Tibial nerve (tissue), 4 donors: ENCODE measurements around the gene CACNA2D2.

Source experiments
- CTCF ChIP-seq, 5 experiments: fragments of 200-600 bp in 3 of 5; fragments of 450-650 bp in 2 of 5; sonication (generic) in 3 of 5; IDR thresholded peaks; one replicate each; pipeline ENCODE4 v1.5.1; 2016 to 2019; ENCODE audit warnings: antibody characterized with exemption in 5 of 5, mild to moderate bottlenecking in 3 of 5, moderate library complexity in 2 of 5
- EP300 ChIP-seq, 2 donors: sonication (generic); formaldehyde crosslinking; IDR thresholded peaks; one replicate each; pipeline ENCODE4 v1.6.1; 2017; ENCODE audit warnings: antibody characterized with exemption in 2 of 2, mild to moderate bottlenecking in 1 of 2
- POLR2A ChIP-seq, 2 donors: fragments of 450-650 bp; IDR thresholded peaks; one replicate each; pipeline ENCODE4 v1.6.1; 2017; ENCODE audit warnings: antibody characterized with exemption in 2 of 2, mild to moderate bottlenecking in 2 of 2, moderate library complexity in 2 of 2

GRCh38 chr3:50355829-50356552 is 147.4 kb downstream of the CACNA2D2 start:
- no peak for TF ChIP-seq EP300 (IDR thresholded peaks at IDR 0.05)
- no peak for TF ChIP-seq CTCF (IDR thresholded peaks at IDR 0.05)
- TF ChIP-seq POLR2A (IDR thresholded peaks at IDR 0.05), result no peak
